ENCODE measurements around the gene ME3. TPM values are rescaled to one million over a fixed set of nuclear protein-coding genes. Genes with fewer than 3 reads are reported as not detected.

Gene ME3
- total and polyA plus RNA-seq, 4 donors, result 1.4 to 7.2 (median 2.3) TPM

- TF ChIP-seq, protein P1, sequence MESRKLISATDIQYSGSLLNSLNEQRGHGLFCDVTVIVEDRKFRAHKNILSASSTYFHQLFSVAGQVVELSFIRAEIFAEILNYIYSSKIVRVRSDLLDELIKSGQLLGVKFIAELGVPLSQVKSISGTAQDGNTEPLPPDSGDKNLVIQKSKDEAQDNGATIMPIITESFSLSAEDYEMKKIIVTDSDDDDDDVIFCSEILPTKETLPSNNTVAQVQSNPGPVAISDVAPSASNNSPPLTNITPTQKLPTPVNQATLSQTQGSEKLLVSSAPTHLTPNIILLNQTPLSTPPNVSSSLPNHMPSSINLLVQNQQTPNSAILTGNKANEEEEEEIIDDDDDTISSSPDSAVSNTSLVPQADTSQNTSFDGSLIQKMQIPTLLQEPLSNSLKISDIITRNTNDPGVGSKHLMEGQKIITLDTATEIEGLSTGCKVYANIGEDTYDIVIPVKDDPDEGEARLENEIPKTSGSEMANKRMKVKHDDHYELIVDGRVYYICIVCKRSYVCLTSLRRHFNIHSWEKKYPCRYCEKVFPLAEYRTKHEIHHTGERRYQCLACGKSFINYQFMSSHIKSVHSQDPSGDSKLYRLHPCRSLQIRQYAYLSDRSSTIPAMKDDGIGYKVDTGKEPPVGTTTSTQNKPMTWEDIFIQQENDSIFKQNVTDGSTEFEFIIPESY (IDR thresholded peaks at IDR 0.05), result no peak
Measured at GRCh38 chr11:86421946-86422345, 250.5 kb downstream of the ME3 start (continued).

- no peaks in the 10 kb centered on the region for H3K4me1 ChIP-seq (ENCODE audit: control insufficient read depth in 4 of 4, insufficient read depth in 4 of 4, low read length in 3 of 4)
- 35% methylated on average over 2 of the region's 2 CpGs for WGBS
- no peak overlapping the region for H3K4me3 ChIP-seq (ENCODE audit: low read depth in 1 of 3, low read length in 3 of 3)
- DNase-seq (ENCODE audit: low spot score), result no peak
- no peaks in the 10 kb centered on the region for H3K27me3 ChIP-seq (ENCODE audit: control insufficient read depth in 4 of 4, insufficient read depth in 4 of 4, low read length in 3 of 4)
- no peaks in the 10 kb centered on the region for H3K9me3 ChIP-seq (ENCODE audit: control insufficient read depth in 4 of 4, low read length in 3 of 4)
- H3K9ac ChIP-seq (ENCODE audit: low read depth in 1 of 2, low read length in 2 of 2), result no peak overlapping the region
- TF ChIP-seq FOXA1 (IDR thresholded peaks at IDR 0.05), result no peak
- TF ChIP-seq HNF4G (IDR thresholded peaks at IDR 0.05), result no peak
- no peak for TF ChIP-seq GABPA (IDR thresholded peaks at IDR 0.05 in 1 of 2, conservative IDR thresholded peaks at IDR 0.05 in 1 of 2)
- TF ChIP-seq TAF1 (conservative IDR thresholded peaks at IDR 0.05), result no peak
- TF ChIP-seq, protein P1 (IDR thresholded peaks at IDR 0.05), result no peak
- TF ChIP-seq RXRA (IDR thresholded peaks at IDR 0.05), result no peak
- no peak for TF ChIP-seq EGR1 (IDR thresholded peaks at IDR 0.05; ENCODE audit: low read depth in 2 of 2)
- TF ChIP-seq, protein P2, sequence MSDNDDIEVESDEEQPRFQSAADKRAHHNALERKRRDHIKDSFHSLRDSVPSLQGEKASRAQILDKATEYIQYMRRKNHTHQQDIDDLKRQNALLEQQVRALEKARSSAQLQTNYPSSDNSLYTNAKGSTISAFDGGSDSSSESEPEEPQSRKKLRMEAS (IDR thresholded peaks at IDR 0.05), result no peak
- no peak for TF ChIP-seq ATF3 (IDR thresholded peaks at IDR 0.05)
- no peak for TF ChIP-seq YY1 (IDR thresholded peaks at IDR 0.05)
- TF ChIP-seq HNF4A (conservative IDR thresholded peaks at IDR 0.05), result no peak
- TF ChIP-seq, protein P3, sequence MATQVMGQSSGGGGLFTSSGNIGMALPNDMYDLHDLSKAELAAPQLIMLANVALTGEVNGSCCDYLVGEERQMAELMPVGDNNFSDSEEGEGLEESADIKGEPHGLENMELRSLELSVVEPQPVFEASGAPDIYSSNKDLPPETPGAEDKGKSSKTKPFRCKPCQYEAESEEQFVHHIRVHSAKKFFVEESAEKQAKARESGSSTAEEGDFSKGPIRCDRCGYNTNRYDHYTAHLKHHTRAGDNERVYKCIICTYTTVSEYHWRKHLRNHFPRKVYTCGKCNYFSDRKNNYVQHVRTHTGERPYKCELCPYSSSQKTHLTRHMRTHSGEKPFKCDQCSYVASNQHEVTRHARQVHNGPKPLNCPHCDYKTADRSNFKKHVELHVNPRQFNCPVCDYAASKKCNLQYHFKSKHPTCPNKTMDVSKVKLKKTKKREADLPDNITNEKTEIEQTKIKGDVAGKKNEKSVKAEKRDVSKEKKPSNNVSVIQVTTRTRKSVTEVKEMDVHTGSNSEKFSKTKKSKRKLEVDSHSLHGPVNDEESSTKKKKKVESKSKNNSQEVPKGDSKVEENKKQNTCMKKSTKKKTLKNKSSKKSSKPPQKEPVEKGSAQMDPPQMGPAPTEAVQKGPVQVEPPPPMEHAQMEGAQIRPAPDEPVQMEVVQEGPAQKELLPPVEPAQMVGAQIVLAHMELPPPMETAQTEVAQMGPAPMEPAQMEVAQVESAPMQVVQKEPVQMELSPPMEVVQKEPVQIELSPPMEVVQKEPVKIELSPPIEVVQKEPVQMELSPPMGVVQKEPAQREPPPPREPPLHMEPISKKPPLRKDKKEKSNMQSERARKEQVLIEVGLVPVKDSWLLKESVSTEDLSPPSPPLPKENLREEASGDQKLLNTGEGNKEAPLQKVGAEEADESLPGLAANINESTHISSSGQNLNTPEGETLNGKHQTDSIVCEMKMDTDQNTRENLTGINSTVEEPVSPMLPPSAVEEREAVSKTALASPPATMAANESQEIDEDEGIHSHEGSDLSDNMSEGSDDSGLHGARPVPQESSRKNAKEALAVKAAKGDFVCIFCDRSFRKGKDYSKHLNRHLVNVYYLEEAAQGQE (IDR thresholded peaks at IDR 0.05), result no peak
- TF ChIP-seq SP1 (IDR thresholded peaks at IDR 0.05), result no peak
- TF ChIP-seq NR2F2 (IDR thresholded peaks at IDR 0.05), result no peak
- no peak for TF ChIP-seq CTCF (IDR thresholded peaks at IDR 0.05; ENCODE audit: low read depth, low read length, missing input control)
- TF ChIP-seq RAD21 (IDR thresholded peaks at IDR 0.05), result no peak
- TF ChIP-seq JUND (IDR thresholded peaks at IDR 0.05), result no peak
- no peaks in the 10 kb centered on the region for H3K36me3 ChIP-seq (ENCODE audit: control insufficient read depth in 4 of 4, insufficient read depth in 3 of 4, low read depth in 1 of 4, low read length in 3 of 4)
- H3K27ac ChIP-seq (ENCODE audit: low read depth in 1 of 2, low read length in 2 of 2), result no peak overlapping the region
Measured at GRCh38 chr11:86418917-86419316, 253.5 kb downstream of the ME3 start.

All from liver (tissue), 9 donors.